KMS-11 (cell line): ENCODE results near the gene OLFML2A.
A peak's percentile ranks its signal among the peaks of the same experiment; 100 is the strongest.

Experiments used
- H2AFZ ChIP-seq: fragments of 200-600 bp; sonication (generic); 2 replicates; pipeline ENCODE4 v1.6.1; 2016; ENCODE audit warnings: antibody characterized with exemption, mixed run types, low read depth
- H3K27ac ChIP-seq: fragments of 200-600 bp; sonication (generic); 2 replicates; pipeline ENCODE4 v1.6.1; 2016; ENCODE audit warnings: mild to moderate bottlenecking, mixed run types
- H3K27me3 ChIP-seq: fragments of 200-600 bp; sonication (generic); 2 replicates; pipeline ENCODE4 v1.6.1; 2017; ENCODE audit warnings: mild to moderate bottlenecking, low read depth, mixed run types, moderate library complexity; ENCODE audit not compliant: insufficient read depth
- H3K36me3 ChIP-seq: fragments of 200-600 bp; sonication (generic); 2 replicates; pipeline ENCODE4 v1.6.1; 2017; ENCODE audit warnings: mild to moderate bottlenecking, mixed run types; ENCODE audit not compliant: insufficient read depth
- H3K4me1 ChIP-seq: fragments of 200-600 bp; sonication (generic); 2 replicates; pipeline ENCODE4 v1.6.1; 2016; ENCODE audit warnings: mild to moderate bottlenecking, low read depth, mixed run types; ENCODE audit not compliant: poor library complexity, severe bottlenecking
- H3K4me2 ChIP-seq: fragments of 200-600 bp; sonication (generic); 2 replicates; pipeline ENCODE4 v1.7.0; 2016; ENCODE audit warnings: mild to moderate bottlenecking, mixed run types
- H3K4me3 ChIP-seq: fragments of 200-600 bp; sonication (generic); IDR thresholded peaks from 2 replicates; pipeline ENCODE4 v1.6.1; 2017; ENCODE audit warnings: low read depth, low read length, mixed read lengths; ENCODE audit not compliant: insufficient read depth
- H3K79me2 ChIP-seq: fragments of 200-600 bp; sonication (generic); 2 replicates; pipeline ENCODE4 v1.6.1; 2016; ENCODE audit warnings: low read depth, mixed run types; ENCODE audit not compliant: insufficient read depth
- H3K9ac ChIP-seq: fragments of 200-600 bp; sonication (generic); 2 replicates; pipeline ENCODE4 v1.6.1; 2016; ENCODE audit warnings: mild to moderate bottlenecking, mixed run types
- H4K20me1 ChIP-seq: fragments of 200-600 bp; sonication (generic); 2 replicates; pipeline ENCODE4 v1.6.1; 2016; ENCODE audit warnings: mild to moderate bottlenecking, mixed run types; ENCODE audit not compliant: insufficient read depth
- CTCF ChIP-seq: fragments of 200-600 bp; sonication (generic); conservative IDR thresholded peaks from 2 replicates; pipeline ENCODE4 v1.6.1; 2017; ENCODE audit warnings: low read depth, mild to moderate bottlenecking, antibody characterized with exemption, low read length, moderate library complexity, mixed read lengths

The OLFML2A gene

GRCh38 chr9:124859803-124860581 lies 83.1 kb downstream of the OLFML2A start:
- H3K27me3 ChIP-seq, result no peaks in the 10 kb centered on the region
- H3K79me2 ChIP-seq, result peaks cover 28% of the 10 kb centered on the region
- H2AFZ ChIP-seq, result no peak overlapping the region
- TF ChIP-seq CTCF, result no peak
- peak overlapping the region; percentile 96 for H3K4me2 ChIP-seq
- peaks cover 6% of the 10 kb centered on the region; the same call in 1 of the 2 replicates for H3K36me3 ChIP-seq
- H4K20me1 ChIP-seq, result peaks cover 15% of the 10 kb centered on the region; the same call in 1 of the 2 replicates
- H3K27ac ChIP-seq, result no peak overlapping the region
- peaks cover 18% of the 10 kb centered on the region for H3K4me1 ChIP-seq
- H3K9ac ChIP-seq, result peak overlapping the region; percentile 99; the same call in 1 of the 2 replicates
- no peak overlapping the region for H3K4me3 ChIP-seq

DNA sequence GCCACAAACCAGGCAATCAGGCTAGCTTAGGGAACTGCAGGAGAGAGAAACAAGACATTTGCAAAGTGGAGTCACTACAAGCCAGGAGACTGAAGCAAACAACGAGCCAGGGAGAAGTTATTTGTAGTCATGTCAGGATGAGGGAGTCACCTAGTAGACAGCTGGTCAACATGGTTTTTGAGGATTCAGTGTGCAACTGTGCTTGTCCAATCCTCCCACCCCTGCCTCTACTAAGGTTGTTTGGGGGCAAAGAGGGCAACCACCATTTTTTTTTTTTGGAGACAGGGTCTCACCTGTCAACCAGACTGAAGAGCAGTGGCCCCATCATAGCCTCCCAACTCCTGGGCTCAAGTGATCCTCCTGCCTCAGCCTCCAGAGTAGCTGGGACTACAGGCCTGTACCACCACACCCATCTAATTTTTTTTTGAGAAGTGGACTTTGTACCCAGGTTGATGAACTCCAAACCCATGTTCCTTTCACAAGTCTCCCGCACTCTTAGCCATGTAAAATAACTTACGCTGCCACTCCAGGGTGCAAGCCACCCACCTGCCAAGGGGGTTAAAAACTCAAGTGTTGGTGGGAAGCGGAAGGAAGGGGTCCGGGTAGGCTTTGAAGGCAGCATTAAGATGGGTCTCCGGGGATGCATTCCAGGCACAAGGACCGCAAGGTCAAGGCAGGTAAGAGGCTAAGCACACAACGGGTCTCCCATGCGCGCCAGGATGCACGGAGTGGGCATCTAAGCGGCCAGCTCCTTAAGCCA lies 83.8 kb downstream of the OLFML2A start:
- Histone ChIP-seq H3K27me3 (no peaks in the 10 kb centered on the region), H2AFZ (no peak overlapping the region), H3K79me2 (peaks cover 28% of the 10 kb centered on the region), H3K36me3 (peaks cover 6% of the 10 kb centered on the region; the same call in 1 of the 2 replicates), H3K9ac (peak overlapping the region; percentile 99), H3K4me2 (peak overlapping the region; percentile 96), H3K4me1 (peaks cover 18% of the 10 kb centered on the region), H3K4me3 (no peak overlapping the region), H4K20me1 (peaks cover 15% of the 10 kb centered on the region; the same call in 1 of the 2 replicates), H3K27ac (peak overlapping the region; percentile 95)
- TF ChIP-seq CTCF, result no peak

- peak within 1 kb of the TSS; percentile 75 for H2AFZ ChIP-seq
- peak; percentile 21; the same call in 1 of the 2 replicates for TF ChIP-seq CTCF
Observed at GRCh38 chr9:124861342-124862229, 84.7 kb downstream of the OLFML2A start, which contains the start of the genes ARPC5L and RPL35. Gene ARPC5L (plus strand): TSS chr9:124862130. CDS start chr9:124869291, 7,161 bp downstream. Gene RPL35 (minus strand): TSS chr9:124861957. CDS start chr9:124861912, 45 bp downstream.

More at GRCh38 chr9:124861342-124862229, 84.7 kb downstream of the OLFML2A start, which contains the start of the genes ARPC5L and RPL35:
- H3K79me2 ChIP-seq, result peaks cover 28% of the 10 kb centered on the region
- H3K9ac ChIP-seq, result peak within 1 kb of the TSS; percentile 99
- no peak within 1 kb of the TSS for H3K4me3 ChIP-seq
- H3K27me3 ChIP-seq, result no peaks in the 10 kb centered on the region
- peak within 1 kb of the TSS; percentile 96 for H3K4me2 ChIP-seq
- H3K27ac ChIP-seq, result peak within 1 kb of the TSS; percentile 95
- H4K20me1 ChIP-seq, result peaks cover 15% of the 10 kb centered on the region; the same call in 1 of the 2 replicates
- H3K36me3 ChIP-seq, result peaks cover 6% of the 10 kb centered on the region; the same call in 1 of the 2 replicates
- H3K4me1 ChIP-seq, result peaks cover 18% of the 10 kb centered on the region
